Liver (tissue), 9 donors: ENCODE data around the gene COPS2. TPM values are rescaled to one million over a fixed set of nuclear protein-coding genes. Genes with fewer than 3 reads are reported as not detected.

Source experiments
- DNase-seq: peaks from one replicate; pipeline ENCODE4 v3.0.0-alpha.2; 2017; ENCODE audit warnings: low spot score
- H3K27ac ChIP-seq, 2 donors: one replicate each; pipeline ENCODE4 v1.7.0; 2013; ENCODE audit warnings: inconsistent platforms in 2 of 2, low read length in 2 of 2, control low read depth in 1 of 2, low read depth in 1 of 2, mild to moderate bottlenecking in 1 of 2
- H3K27me3 ChIP-seq, 4 donors: one replicate each; pipeline versions ENCODE4 v1.6.1 to v1.7.0; 2013; ENCODE audit warnings: low read length in 3 of 4, inconsistent platforms in 1 of 4, mild to moderate bottlenecking in 1 of 4, moderate library complexity in 1 of 4; ENCODE audit not compliant: control insufficient read depth in 4 of 4, insufficient read depth in 4 of 4
- H3K36me3 ChIP-seq, 4 donors: one replicate each; pipeline versions ENCODE4 v1.6.1 to v1.7.0; 2013; ENCODE audit warnings: low read length in 3 of 4, mild to moderate bottlenecking in 3 of 4, low read depth in 1 of 4, moderate library complexity in 1 of 4; ENCODE audit not compliant: control insufficient read depth in 4 of 4, insufficient read depth in 3 of 4
- H3K4me1 ChIP-seq, 4 donors: one replicate each; pipeline versions ENCODE4 v1.6.1 to v1.7.0; 2013; ENCODE audit warnings: low read length in 3 of 4, mild to moderate bottlenecking in 3 of 4, moderate library complexity in 1 of 4; ENCODE audit not compliant: control insufficient read depth in 4 of 4, insufficient read depth in 4 of 4
- H3K4me3 ChIP-seq, 3 donors: one replicate each; pipeline versions ENCODE4 v1.6.1 to v1.7.0; 2013; ENCODE audit warnings: low read length in 3 of 3, control low read depth in 1 of 3, low read depth in 1 of 3, mild to moderate bottlenecking in 1 of 3
- H3K9ac ChIP-seq, 2 donors: one replicate each; pipeline ENCODE4 v1.7.0; 2013; ENCODE audit warnings: low read length in 2 of 2, mild to moderate bottlenecking in 2 of 2, moderate library complexity in 2 of 2, control low read depth in 1 of 2, low read depth in 1 of 2
- H3K9me3 ChIP-seq, 4 donors: one replicate each; pipeline versions ENCODE4 v1.6.1 to v1.7.0; 2013; ENCODE audit warnings: low read length in 3 of 4; ENCODE audit not compliant: control insufficient read depth in 4 of 4
- ATF3 ChIP-seq: IDR thresholded peaks from 2 replicates; pipeline ENCODE4 v1.6.1; 2016; ENCODE audit warnings: antibody characterized with exemption
- CTCF ChIP-seq: fragments of 150-350 bp; IDR thresholded peaks from 2 replicates; pipeline ENCODE4 v1.5.1; 2017; ENCODE audit warnings: improper control_type of control experiment, low read depth, low read length; ENCODE audit not compliant: missing input control
- EGR1 ChIP-seq, 2 donors: IDR thresholded peaks; 2 replicates each; pipeline ENCODE4 v1.6.1; 2016 to 2018; ENCODE audit warnings: antibody characterized with exemption in 2 of 2, low read depth in 2 of 2
- FOXA1 ChIP-seq: IDR thresholded peaks from 2 replicates; pipeline ENCODE4 v1.6.1; 2016; ENCODE audit warnings: antibody characterized with exemption
- FOXA2 ChIP-seq: IDR thresholded peaks from 2 replicates; pipeline ENCODE4 v1.6.1; 2016; ENCODE audit warnings: antibody characterized with exemption
- GABPA ChIP-seq, 2 donors: IDR thresholded peaks in 1 of 2; conservative IDR thresholded peaks in 1 of 2; 2 replicates each; pipeline ENCODE4 v1.6.1; 2016; ENCODE audit warnings: antibody characterized with exemption in 2 of 2, mild to moderate bottlenecking in 1 of 2, moderate library complexity in 1 of 2
- HNF4A ChIP-seq, 2 donors: conservative IDR thresholded peaks; 2 replicates each; pipeline ENCODE4 v1.6.1; 2016; ENCODE audit warnings: antibody characterized with exemption in 2 of 2, mild to moderate bottlenecking in 2 of 2
- HNF4G ChIP-seq: IDR thresholded peaks from 2 replicates; pipeline ENCODE4 v1.6.1; 2016; ENCODE audit warnings: antibody characterized with exemption
- JUND ChIP-seq, 2 donors: IDR thresholded peaks; 2 replicates each; pipeline ENCODE4 v1.6.1; 2016; ENCODE audit warnings: antibody characterized with exemption in 2 of 2
- MAX ChIP-seq: IDR thresholded peaks from 2 replicates; pipeline ENCODE4 v1.6.1; 2016; ENCODE audit warnings: antibody characterized with exemption
- NR2F2 ChIP-seq: IDR thresholded peaks from 2 replicates; pipeline ENCODE4 v1.6.1; 2016; ENCODE audit warnings: antibody characterized with exemption
- RAD21 ChIP-seq, 2 donors: IDR thresholded peaks; 2 replicates each; pipeline ENCODE4 v1.6.1; 2016; ENCODE audit warnings: antibody characterized with exemption in 2 of 2, mild to moderate bottlenecking in 2 of 2
- REST ChIP-seq: IDR thresholded peaks from 2 replicates; pipeline ENCODE4 v1.6.1; 2016; ENCODE audit warnings: antibody characterized with exemption, mild to moderate bottlenecking
- SP1 ChIP-seq: IDR thresholded peaks from 2 replicates; pipeline ENCODE4 v1.6.1; 2018; ENCODE audit warnings: antibody characterized with exemption, mild to moderate bottlenecking
- TAF1 ChIP-seq: conservative IDR thresholded peaks from 2 replicates; pipeline ENCODE4 v1.6.1; 2016; ENCODE audit warnings: antibody characterized with exemption, mild to moderate bottlenecking
- YY1 ChIP-seq: IDR thresholded peaks from 2 replicates; pipeline ENCODE4 v1.6.1; 2016; ENCODE audit warnings: antibody characterized with exemption, mild to moderate bottlenecking
- ZBTB33 ChIP-seq: IDR thresholded peaks from 2 replicates; pipeline ENCODE4 v1.6.1; 2016; ENCODE audit warnings: antibody characterized with exemption
- WGBS: extraction: QIAGEN DNeasy Blood & Tissue Kit; methylation state at CpG from one replicate; pipeline ENCODE4 v1.1.7; 2013; 5-methylcytosine and 5-hydroxymethylcytosine counted together
- polyA plus RNA-seq, 2 donors: library from polyadenylated mRNA; stranded (reverse) in 1 of 2; unstranded in 1 of 2; fragments of 200-250 nt in 1 of 2; fragments of >200 nt in 1 of 2; fragmentation: Nextera tagmentation in 1 of 2; extraction: Ambion mirVana in 1 of 2; gene quantifications; one replicate each; pipeline versions ENCODE4 v1.2.1 to v1.2.3, GENCODE V29; 2013 to 2015
- total RNA-seq, 2 donors: library from RNA; depleted of rRNA; stranded (reverse); fragments of >200 nt; gene quantifications; one replicate each; pipeline ENCODE4 v1.2.3, GENCODE V29; 2014
- donor health status: healthy.
- donor health status: healthy.
- donor health status: healthy.
- donor health status: healthy.
- donor health status: healthy.

COPS2 gene
- total and polyA plus RNA-seq, 4 donors: 14.0 to 36.0 (median 25.5) TPM

GRCh38 chr15:49135342-49135857 lies 20.0 kb downstream of the COPS2 start:
- WGBS: 71% methylated on average over 2 of the region's 2 CpGs
- no peaks in the 10 kb centered on the region for H3K9me3 ChIP-seq
- no peak overlapping the region for H3K27ac ChIP-seq
- TF ChIP-seq HNF4A (conservative IDR thresholded peaks at IDR 0.05) (no peak), FOXA2 (no peak), CTCF (no peak), YY1 (no peak), MAX (no peak), REST (no peak)
- no peak for DNase-seq
- no peak overlapping the region for H3K4me3 ChIP-seq
- H3K36me3 ChIP-seq: peaks cover 1 to 62% (median 44%) of the 10 kb centered on the region in 4 donors
- no peak overlapping the region for H3K9ac ChIP-seq
- no peaks in the 10 kb centered on the region for H3K27me3 ChIP-seq
- H3K4me1 ChIP-seq: no peaks in the 10 kb centered on the region

- Histone ChIP-seq H3K9me3 (no peaks in the 10 kb centered on the region), H3K4me3 (no peak overlapping the region), H3K27ac (no peak overlapping the region), H3K4me1 (no peaks in the 10 kb centered on the region), H3K9ac (no peak overlapping the region), H3K27me3 (no peaks in the 10 kb centered on the region), H3K36me3 (peaks cover 1 to 68% (median 45%) of the 10 kb centered on the region in 4 donors)
- TF ChIP-seq SP1 (no peak), HNF4G (no peak), ZBTB33 (no peak), YY1 (no peak), ATF3 (no peak), TAF1 (no peak), RAD21 (IDR thresholded peaks at IDR 0.05) (no peak), MAX (no peak), EGR1 (IDR thresholded peaks at IDR 0.05; ENCODE audit: low read depth in 2 of 2) (no peak), HNF4A (conservative IDR thresholded peaks at IDR 0.05) (no peak), CTCF (no peak), FOXA1 (no peak), JUND (IDR thresholded peaks at IDR 0.05) (no peak), GABPA (IDR thresholded peaks at IDR 0.05 in 1 of 2, conservative IDR thresholded peaks at IDR 0.05 in 1 of 2) (no peak), FOXA2 (no peak), NR2F2 (no peak)
- 78% methylated on average over 5 of the region's 5 CpGs for WGBS
- DNase-seq: no peak
Measured at GRCh38 chr15:49134683-49135341, 20.6 kb downstream of the COPS2 start.
